HG03280 (cell line): ENCODE measurements around the gene AKIRIN2.
A peak's percentile ranks its signal among the peaks of the same experiment; 100 is the strongest.

Experiments used
- ATAC-seq: cut with Tn5 transposase; IDR thresholded peaks from one replicate; pipeline ENCODE4 v1.9.1; 2021; ENCODE audit warnings: mild to moderate bottlenecking, moderate library complexity; ENCODE audit not compliant: unreplicated experiment

The AKIRIN2 gene

DNA sequence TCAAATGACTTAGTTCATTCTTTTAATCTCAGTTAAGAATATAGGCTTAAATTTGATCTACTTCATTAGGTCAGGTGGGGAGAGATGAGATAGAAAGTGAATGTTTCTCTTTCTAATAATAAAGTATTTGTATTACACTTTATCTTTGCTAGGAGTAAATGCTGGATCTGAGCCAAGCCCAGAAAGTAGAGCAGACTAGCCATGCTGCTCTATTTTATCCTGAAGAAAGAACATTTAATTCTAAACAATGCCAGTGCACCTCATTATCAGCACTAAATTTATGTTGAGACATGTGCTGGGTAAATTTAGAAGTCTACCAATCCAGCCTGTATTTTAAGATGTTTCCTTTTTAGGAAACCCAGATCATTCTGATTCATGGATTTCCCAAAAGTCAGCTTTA lies 43.5 kb downstream of the AKIRIN2 start:
- no peak for ATAC-seq

DNA sequence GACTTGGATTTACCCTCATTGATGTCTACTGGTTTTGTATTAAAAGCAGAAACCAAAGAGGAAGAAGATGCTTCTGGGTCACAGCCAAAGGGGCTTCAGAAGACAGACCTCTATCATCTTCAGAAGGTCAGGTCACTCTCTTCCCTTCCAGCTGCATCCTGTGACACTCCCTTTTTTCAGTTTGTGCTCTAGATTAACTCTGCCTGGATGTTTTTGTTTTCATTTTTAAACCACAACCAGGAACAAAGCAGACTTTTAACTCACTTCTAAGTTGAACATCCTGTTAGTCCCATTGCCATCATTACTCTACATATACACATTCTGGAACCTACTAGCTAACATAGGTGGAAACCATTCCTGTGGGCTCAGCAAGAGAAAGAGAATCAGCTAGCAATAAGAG lies 45.2 kb downstream of the AKIRIN2 start:
- peak; percentile 64 for ATAC-seq

DNA sequence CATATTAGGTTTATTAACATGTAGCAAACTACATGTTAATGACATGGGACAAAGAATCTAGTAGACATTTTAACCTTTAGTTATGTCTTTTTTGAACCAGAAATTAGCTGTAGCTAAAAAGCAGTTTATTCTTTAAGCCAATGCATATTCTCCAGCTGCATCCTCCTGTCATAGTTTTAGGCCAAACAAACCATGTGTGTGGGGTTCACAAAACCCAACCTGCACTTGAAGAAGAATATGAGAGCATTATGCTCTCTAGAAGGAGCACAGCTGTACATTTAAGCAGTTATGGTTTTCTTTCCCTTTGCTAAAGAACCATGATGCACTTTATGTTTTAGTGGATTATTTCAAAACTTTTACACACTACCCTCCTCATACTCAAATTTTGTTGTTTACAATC lies 46.2 kb downstream of the AKIRIN2 start:
- no peak for ATAC-seq

DNA sequence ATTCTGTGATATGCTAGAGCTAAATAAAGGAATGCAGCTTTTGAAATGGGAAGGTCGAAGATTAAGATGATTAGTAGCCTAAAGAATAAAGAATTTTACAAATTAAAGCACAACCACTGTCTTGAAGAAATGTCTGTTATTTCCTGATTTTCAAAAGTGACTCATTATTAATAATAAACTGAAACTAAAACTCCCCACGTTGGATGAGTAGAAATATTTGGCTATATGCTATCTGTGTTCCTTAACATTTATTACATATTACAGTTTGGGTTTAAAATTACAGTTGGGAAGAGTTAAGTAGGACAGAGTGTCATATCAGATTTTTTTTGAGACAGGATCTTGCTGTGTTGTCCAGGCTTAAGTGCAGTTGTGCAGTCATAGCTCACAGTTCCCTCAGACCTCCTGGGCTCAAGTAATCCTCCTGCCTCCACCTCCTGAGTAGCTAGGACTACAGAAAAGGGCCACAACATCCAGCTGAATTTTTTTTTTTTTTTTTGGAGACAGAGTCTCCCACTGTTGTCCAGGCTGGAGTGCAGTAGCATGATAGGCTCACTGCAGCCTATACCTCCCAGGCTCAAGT lies 47.1 kb downstream of the AKIRIN2 start:
- ATAC-seq, result no peak

DNA sequence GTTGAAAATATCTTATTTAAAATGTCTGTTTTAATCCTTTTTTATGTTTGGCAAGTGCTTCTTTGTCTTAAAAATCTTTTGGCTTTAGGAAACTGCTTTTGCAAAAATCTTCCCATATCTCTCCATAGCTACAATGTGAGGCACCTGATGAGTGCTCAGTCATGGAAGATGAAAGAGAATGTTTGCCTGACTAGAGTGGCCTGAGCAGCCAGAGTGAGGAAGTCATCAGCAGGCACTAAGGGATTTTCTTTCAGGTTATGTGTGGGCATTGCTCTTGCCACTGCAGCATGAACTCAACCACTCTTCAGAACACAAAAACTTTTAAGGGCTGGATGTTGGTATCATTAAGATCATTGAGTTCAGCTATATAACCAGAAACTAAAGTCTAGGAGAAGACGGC lies 47.9 kb downstream of the AKIRIN2 start:
- ATAC-seq, result no peak

DNA sequence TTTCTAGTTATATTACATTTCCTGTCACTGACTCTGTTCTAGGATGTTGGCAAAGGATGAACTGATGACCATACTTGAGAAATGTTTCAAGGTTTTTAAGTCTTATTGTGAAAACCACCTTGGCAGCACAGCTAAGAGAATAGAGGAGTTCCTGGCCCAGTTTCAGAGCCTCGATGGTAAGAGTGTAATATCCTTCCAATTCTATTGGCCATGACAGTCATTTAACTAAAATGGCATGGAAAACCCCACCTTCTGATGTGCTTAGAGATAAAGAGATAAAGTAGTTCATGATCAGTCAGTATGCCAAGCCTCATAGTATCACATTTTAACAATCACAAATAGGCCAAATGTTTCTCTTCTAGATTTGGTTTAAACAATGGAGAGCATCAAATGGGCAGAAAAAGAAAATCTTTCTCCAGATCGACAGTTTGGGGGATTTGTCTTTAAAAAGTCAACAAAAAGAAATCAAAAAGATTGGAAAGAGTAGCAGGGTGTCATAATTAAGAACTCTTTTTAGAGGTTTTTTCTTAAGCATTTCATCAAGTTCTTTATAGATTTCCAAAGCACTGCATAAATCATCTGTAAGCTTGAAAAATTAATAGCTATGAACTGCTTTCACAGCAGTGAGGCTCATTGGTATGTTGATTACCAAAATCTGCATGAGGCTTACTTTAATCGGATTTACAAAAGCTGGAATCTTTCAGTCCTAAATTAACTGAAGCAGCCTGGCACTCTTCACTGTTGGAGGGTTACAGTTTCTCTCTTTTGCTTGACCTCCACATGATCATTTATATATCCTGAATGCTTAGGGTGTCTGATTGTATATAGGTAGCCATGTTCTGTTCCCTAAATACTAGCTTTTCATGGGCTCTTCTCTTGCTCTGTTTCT lies 48.7 kb downstream of the AKIRIN2 start:
- no peak for ATAC-seq

DNA sequence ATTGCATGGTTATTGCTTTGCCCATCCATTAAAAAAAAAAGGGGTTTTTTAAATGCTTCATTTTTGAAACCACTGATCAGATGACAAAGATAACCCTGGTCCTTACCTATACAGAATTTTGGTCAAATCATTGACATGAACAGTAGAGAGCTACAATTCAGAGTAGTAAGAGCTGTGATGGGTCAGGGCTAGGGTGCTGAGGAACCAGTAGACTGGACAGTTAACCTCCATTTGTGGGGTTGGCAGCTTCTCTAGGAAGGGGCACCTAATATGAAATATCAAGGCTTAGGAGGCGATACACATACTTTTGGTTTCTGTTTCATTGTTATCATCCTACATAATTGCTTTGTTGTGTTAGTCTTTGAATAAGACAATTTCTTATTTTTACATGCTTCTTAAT lies 57.0 kb downstream of the AKIRIN2 start:
- ATAC-seq, result no peak

DNA sequence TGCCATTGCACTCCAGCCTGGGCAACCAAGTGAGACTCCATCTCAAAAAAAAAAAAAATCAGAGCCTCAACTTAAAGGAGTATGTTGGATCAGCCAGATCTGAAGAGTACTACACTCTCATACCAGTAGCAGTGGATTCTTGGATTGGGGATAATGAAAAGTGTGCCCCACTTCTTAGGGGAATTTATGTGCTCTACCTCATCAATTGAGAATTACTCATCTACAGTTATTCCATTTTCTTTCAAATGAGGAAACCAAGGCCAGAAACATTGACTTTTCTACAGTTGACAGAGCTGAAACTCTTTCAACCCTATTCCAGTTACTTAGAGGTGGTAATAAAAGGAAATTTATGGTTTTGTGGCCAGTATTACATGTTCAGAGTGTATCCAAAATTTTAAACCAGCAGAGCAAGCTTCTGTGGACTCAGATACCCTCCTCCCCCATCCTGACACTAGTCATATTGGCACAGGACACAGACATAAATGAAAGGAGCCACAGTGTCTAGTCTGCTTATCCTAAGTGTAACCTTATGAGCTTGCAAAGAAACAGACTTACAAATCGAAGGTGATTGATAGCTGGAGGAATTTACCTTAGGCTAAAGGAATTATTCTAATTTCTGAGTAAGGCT lies 60.9 kb downstream of the AKIRIN2 start:
- ATAC-seq, result no peak

DNA sequence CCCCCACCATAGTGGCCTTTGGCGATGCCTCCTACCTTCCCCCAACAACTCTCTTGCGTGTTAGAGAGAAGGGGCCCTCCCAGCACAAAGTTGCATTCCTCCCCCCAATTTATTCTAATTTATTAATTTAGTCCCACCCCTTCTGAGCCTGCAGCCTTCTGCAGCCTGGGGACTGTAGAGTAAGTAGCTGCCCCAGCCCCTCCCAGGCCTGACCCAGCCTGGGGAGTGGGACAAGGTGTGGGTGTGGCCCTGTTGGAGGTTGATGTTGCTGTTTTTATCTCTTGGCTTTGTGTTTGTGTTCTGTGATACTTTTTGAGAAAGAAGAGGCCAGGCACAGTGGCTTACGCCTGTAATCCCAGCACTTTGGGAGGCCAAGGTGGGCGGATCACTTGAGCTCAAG lies 62.7 kb downstream of the AKIRIN2 start:
- ATAC-seq, result no peak

DNA sequence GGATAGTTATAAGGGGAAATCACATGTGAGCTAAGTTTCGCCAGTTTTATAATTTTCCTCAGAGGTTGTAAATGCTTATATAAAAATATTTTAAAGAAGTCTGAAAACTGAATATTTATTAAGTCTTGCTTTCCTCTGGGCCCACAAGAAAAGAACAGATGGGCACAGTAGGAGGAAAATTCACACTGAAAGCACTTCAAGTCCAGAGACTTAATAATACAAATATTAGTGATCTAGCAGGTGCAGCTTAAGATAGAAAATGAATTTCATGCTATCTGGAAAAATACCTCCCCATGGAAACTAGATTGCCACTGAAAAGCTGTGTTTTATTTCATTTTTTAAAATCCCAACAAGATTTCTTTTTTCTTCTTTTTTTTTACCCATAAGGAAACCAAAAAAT lies 64.9 kb downstream of the AKIRIN2 start:
- no peak for ATAC-seq

DNA sequence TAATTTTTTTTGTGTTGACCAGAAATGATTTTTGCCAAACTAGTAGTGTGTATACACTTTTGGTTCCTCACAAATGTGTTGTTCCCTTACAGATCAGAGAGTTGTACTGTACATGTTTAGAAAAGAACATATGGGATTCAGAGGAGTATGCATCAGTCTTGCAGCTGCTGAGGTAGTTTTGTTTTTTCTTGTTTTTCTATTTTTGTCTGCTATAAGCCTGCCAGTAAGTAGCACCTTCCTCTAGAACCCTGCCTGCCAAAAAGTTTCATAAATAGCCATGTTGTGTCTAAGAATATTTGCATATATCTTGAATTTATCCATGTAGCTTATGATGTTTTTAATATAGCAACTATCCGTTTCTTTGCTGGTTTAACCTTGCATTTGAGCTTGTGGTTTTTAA lies 65.7 kb downstream of the AKIRIN2 start:
- ATAC-seq, result no peak

DNA sequence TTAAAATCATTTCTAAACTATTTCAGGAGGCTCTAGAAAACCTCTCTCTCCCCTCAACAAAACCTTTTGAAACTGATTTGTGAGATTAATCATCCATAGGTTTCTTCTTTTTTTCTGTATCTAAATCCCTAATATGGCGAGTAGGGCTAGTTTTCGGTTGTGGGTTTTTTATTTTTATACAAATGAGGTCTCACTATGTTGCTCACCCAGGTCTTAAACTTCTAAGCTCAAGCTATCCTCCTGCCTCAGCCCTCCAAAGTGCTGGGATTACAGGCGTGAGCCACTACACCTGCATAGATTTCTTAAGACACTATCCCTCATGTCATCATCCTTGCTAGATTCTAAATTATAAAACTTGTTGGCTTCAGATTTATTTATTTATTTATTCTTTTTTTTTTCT lies 68.2 kb downstream of the AKIRIN2 start:
- no peak for ATAC-seq

DNA sequence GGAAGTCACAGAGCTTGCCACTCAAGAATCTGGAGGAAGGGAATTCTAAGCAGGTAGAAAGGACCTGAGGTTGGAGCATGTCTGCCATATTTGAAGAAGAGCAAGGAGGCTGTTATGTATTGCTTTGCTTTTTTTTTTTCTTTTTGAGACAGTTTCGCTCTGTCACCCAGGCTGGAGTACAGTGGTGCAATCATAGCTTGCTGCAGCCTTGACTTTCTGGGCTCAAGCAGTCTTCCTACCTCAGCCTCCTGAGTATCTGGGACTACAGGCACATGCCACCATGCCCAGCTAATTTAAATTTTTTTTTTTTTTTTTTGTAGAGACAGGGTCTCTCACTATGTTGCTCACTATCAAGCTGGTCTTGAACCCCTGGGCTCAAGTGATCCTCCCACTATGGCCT lies 71.3 kb downstream of the AKIRIN2 start:
- ATAC-seq, result no peak

DNA sequence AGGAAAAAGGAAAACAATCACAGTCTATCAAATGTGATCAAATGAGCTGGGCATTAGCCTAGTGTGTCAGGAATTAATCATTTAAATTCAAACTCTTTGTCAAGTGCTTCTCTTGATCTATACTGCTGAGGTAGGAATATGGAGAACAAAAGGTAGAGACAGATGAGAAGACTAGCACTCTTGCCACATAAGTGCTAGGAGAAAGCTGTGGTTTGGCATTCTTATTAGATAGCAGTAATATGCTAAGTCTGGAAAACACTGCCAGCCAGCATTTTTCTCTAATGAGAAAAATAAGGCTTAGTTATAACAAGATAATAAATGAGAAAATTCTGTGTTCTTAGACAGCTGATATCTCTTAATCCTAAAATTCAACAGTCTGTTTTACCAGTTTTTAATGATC lies 73.2 kb downstream of the AKIRIN2 start:
- no peak for ATAC-seq

DNA sequence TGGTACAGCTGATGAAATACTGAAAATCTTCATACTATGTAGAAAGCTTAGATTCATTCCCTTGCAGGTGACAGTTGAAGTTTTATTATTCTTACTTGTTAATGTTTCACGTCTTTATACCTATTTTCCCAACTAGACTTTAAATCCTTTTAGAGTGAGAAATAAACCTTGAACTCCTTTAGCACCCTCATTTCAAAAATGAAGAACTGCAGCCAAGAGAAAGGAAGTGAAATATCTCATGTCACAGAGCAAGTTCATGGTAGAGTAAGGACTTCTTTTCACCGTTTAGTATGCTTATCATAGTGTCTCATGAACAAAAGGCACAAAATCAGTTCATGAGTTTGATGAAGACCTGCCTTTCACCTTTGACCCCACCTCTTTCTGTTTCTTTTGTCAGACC lies 73.6 kb downstream of the AKIRIN2 start:
- ATAC-seq, result no peak
